ENCODE data around the gene CLEC4F. TPM values are rescaled to one million over a fixed set of nuclear protein-coding genes. Genes with fewer than 3 reads are reported as not detected.

Gene CLEC4F
- total and polyA plus RNA-seq, 2 experiments from 2014 or later = not detected

DNA sequence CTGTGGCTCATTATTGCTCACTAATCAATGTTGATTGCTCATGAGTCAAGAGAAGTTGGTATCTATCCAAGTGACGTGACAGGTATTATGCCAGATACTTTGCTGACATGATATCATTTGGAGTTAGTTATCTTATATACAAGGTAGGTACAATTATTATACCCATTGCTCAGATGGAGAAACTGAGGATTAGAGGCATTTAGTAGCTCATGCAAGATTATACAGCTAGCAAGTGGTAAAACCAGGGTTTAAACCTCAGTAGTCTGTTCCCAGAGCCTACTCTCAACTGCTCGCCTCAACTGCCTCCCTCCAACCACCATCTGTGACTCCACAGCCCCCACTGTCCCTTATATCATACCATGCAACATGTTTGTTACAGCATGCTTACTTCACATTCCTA is 36.1 kb downstream of the CLEC4F start (continued):
- TF ChIP-seq, protein P1, sequence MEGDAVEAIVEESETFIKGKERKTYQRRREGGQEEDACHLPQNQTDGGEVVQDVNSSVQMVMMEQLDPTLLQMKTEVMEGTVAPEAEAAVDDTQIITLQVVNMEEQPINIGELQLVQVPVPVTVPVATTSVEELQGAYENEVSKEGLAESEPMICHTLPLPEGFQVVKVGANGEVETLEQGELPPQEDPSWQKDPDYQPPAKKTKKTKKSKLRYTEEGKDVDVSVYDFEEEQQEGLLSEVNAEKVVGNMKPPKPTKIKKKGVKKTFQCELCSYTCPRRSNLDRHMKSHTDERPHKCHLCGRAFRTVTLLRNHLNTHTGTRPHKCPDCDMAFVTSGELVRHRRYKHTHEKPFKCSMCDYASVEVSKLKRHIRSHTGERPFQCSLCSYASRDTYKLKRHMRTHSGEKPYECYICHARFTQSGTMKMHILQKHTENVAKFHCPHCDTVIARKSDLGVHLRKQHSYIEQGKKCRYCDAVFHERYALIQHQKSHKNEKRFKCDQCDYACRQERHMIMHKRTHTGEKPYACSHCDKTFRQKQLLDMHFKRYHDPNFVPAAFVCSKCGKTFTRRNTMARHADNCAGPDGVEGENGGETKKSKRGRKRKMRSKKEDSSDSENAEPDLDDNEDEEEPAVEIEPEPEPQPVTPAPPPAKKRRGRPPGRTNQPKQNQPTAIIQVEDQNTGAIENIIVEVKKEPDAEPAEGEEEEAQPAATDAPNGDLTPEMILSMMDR (conservative IDR thresholded peaks at IDR 0.05; ENCODE audit: low read depth in 2 of 2) = no peak
- no peak for TF ChIP-seq STAT1 (IDR thresholded peaks at IDR 0.05; ENCODE audit: unreplicated experiment)
- TF ChIP-seq, protein P2, sequence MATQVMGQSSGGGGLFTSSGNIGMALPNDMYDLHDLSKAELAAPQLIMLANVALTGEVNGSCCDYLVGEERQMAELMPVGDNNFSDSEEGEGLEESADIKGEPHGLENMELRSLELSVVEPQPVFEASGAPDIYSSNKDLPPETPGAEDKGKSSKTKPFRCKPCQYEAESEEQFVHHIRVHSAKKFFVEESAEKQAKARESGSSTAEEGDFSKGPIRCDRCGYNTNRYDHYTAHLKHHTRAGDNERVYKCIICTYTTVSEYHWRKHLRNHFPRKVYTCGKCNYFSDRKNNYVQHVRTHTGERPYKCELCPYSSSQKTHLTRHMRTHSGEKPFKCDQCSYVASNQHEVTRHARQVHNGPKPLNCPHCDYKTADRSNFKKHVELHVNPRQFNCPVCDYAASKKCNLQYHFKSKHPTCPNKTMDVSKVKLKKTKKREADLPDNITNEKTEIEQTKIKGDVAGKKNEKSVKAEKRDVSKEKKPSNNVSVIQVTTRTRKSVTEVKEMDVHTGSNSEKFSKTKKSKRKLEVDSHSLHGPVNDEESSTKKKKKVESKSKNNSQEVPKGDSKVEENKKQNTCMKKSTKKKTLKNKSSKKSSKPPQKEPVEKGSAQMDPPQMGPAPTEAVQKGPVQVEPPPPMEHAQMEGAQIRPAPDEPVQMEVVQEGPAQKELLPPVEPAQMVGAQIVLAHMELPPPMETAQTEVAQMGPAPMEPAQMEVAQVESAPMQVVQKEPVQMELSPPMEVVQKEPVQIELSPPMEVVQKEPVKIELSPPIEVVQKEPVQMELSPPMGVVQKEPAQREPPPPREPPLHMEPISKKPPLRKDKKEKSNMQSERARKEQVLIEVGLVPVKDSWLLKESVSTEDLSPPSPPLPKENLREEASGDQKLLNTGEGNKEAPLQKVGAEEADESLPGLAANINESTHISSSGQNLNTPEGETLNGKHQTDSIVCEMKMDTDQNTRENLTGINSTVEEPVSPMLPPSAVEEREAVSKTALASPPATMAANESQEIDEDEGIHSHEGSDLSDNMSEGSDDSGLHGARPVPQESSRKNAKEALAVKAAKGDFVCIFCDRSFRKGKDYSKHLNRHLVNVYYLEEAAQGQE (IDR thresholded peaks at IDR 0.05; ENCODE audit: unreplicated experiment) = no peak

DNA sequence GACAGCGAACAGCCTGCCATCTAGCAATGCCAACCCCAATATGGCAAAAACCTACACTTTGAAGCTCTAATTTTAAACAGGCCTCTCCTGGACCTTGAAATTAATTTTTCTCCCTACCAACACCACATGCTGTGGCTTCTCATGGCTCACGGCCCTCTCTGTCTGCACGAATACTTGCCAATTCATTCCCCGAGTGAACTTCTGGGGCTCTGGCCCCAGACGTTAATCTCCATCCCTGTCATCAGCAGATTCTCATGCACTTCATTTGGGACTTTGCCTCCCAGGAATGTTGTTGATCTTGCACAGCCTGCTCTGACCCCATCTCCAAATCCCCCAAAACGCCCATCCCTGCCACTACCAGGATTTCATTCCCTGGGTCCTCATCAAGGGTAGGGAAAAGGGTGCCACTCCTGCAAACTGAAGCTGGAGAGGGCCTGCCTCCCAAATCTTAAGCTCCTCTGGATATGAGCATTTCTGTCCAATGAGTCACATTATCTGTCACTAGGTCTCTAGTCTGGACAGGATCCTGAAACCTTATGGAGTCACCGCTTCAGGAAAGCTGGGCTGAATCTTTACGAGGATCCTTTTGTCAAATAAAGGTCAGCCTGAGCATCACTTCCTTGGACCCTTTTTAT is 40.4 kb downstream of the CLEC4F start:
- H3F3A ChIP-seq (replicated peaks; ENCODE audit: low read depth) = no peaks in the 10 kb centered on the region
- H3K27me3 ChIP-seq (ENCODE audit: insufficient read depth) = peaks cover 27% of the 10 kb centered on the region; the same call in 1 of the 2 replicates
- no peaks in the 10 kb centered on the region for H3K4me1 ChIP-seq (ENCODE audit: insufficient read depth)
- Mint-ChIP-seq H3K9me3 (no peaks in the 10 kb centered on the region), H3K27ac (no peak overlapping the region), H3K27me3 (ENCODE audit: insufficient read depth, low read depth, poor library complexity) (peaks cover 11% of the 10 kb centered on the region), H3K4me1 (peaks cover 6% of the 10 kb centered on the region; the same call in 2 of the 3 replicates), H3K4me3 (no peak overlapping the region), H3K36me3 (ENCODE audit: low read depth) (no peaks in the 10 kb centered on the region)
- no peaks in the 10 kb centered on the region for H3K36me3 ChIP-seq (ENCODE audit: insufficient read depth)
- H2AFZ ChIP-seq = no peak overlapping the region
- ATAC-seq = no peak
- DNase-seq (ENCODE audit: low spot score) = no peak
- no peaks in the 10 kb centered on the region for H4K20me1 ChIP-seq (replicated peaks; ENCODE audit: insufficient read depth)
- no peak overlapping the region for H3K4me3 ChIP-seq
- no peak overlapping the region for H3K4me2 ChIP-seq
- H3K27ac ChIP-seq (ENCODE audit: low read depth) = no peak overlapping the region
- H3K79me2 ChIP-seq (replicated peaks; ENCODE audit: insufficient read depth) = no peaks in the 10 kb centered on the region
- no peaks in the 10 kb centered on the region for H3K9me2 ChIP-seq (ENCODE audit: insufficient read depth)
- TF ChIP-seq, protein P3, sequence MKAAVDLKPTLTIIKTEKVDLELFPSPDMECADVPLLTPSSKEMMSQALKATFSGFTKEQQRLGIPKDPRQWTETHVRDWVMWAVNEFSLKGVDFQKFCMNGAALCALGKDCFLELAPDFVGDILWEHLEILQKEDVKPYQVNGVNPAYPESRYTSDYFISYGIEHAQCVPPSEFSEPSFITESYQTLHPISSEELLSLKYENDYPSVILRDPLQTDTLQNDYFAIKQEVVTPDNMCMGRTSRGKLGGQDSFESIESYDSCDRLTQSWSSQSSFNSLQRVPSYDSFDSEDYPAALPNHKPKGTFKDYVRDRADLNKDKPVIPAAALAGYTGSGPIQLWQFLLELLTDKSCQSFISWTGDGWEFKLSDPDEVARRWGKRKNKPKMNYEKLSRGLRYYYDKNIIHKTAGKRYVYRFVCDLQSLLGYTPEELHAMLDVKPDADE (IDR thresholded peaks at IDR 0.05) = no peak
- TF ChIP-seq, protein P1 (conservative IDR thresholded peaks at IDR 0.05; ENCODE audit: low read depth in 2 of 2) = no peak
- TF ChIP-seq STAT1 (IDR thresholded peaks at IDR 0.05; ENCODE audit: unreplicated experiment) (no peak), POLR2AphosphoS5 (IDR thresholded peaks at IDR 0.05; ENCODE audit: low read depth) (no peak), EZH2 (IDR thresholded peaks at IDR 0.05; ENCODE audit: low read depth, unreplicated experiment) (no peak), CREB1 (CRISPR knock-in tag; IDR thresholded peaks at IDR 0.05; ENCODE audit: low read depth) (no peak), NANOG (IDR thresholded peaks at IDR 0.05; ENCODE audit: borderline replicate concordance) (no peak)
- TF ChIP-seq, protein P2 (IDR thresholded peaks at IDR 0.05; ENCODE audit: unreplicated experiment) = no peak
